HepG2 (cell line): Measurements from ENCODE around the gene PTPRN. TPM values are rescaled to one million over a fixed set of nuclear protein-coding genes. Genes with fewer than 3 reads are reported as not detected.
A peak's percentile ranks its signal among the peaks of the same experiment; 100 is the strongest.

Experiments used
- CENPT ChIP-seq: sonication (generic); formaldehyde crosslinking; IDR thresholded peaks from 2 replicates; pipeline ENCODE4 v1.8.0; 2022; ENCODE audit warnings: low read depth, mild to moderate bottlenecking, moderate library complexity, missing genetic modification reagents
- EP300 ChIP-seq, 3 experiments: sonication (generic) in 1 of 3; formaldehyde crosslinking in 1 of 3; IDR thresholded peaks; 2 replicates each; pipeline versions ENCODE4 v1.5.1 to v1.6.1; 2011 to 2020; ENCODE audit warnings: low read depth in 2 of 3, low read length in 2 of 3, borderline replicate concordance in 1 of 3, improper control_type of control experiment in 1 of 3, mild to moderate bottlenecking in 1 of 3, missing genetic modification reagents in 1 of 3, moderate library complexity in 1 of 3
- GABPA ChIP-seq, 2 experiments: IDR thresholded peaks; 2 replicates each; pipeline ENCODE4 v1.6.1; 2011 to 2016; ENCODE audit warnings: low read depth in 2 of 2, low read length in 1 of 2, missing biosample characterization in 1 of 2, missing genetic modification characterization in 1 of 2
- JDP2 ChIP-seq: sonication (generic); formaldehyde crosslinking; IDR thresholded peaks from 2 replicates; pipeline ENCODE4 v1.8.1; 2022; ENCODE audit warnings: missing genetic modification reagents, borderline replicate concordance
- MTA3 ChIP-seq: sonication (generic); formaldehyde crosslinking; IDR thresholded peaks from 2 replicates; pipeline ENCODE4 v1.4.0; 2020; ENCODE audit warnings: missing genetic modification reagents
- PAWR ChIP-seq: sonication (generic); formaldehyde crosslinking; IDR thresholded peaks from 2 replicates; pipeline ENCODE4 v1.4.0; 2020; ENCODE audit warnings: missing genetic modification reagents, mild to moderate bottlenecking, borderline replicate concordance
- SRY ChIP-seq: sonication (generic); formaldehyde crosslinking; IDR thresholded peaks from 2 replicates; pipeline ENCODE4 v1.8.0; 2022; ENCODE audit warnings: mild to moderate bottlenecking, missing genetic modification reagents
- XBP1 ChIP-seq: sonication (generic); formaldehyde crosslinking; IDR thresholded peaks from 2 replicates; pipeline ENCODE4 v1.5.0; 2020; ENCODE audit warnings: missing genetic modification reagents
- ZNF354B ChIP-seq: sonication (generic); formaldehyde crosslinking; IDR thresholded peaks from 2 replicates; pipeline ENCODE4 v1.8.0; 2022; ENCODE audit warnings: mild to moderate bottlenecking, missing genetic modification reagents
- ZNF431 ChIP-seq: sonication (generic); formaldehyde crosslinking; IDR thresholded peaks from 2 replicates; pipeline ENCODE4 v1.9.0; 2022; ENCODE audit warnings: missing genetic modification reagents, low read depth, mild to moderate bottlenecking, borderline replicate concordance
- ZNF484 ChIP-seq: sonication (generic); formaldehyde crosslinking; IDR thresholded peaks from 2 replicates; pipeline ENCODE4 v1.5.1; 2020; ENCODE audit warnings: mild to moderate bottlenecking, low read depth, missing genetic modification reagents, borderline replicate concordance
- ZNF614 ChIP-seq: IDR thresholded peaks from 2 replicates; pipeline ENCODE4 v1.6.1; 2018; ENCODE audit warnings: missing biosample characterization, missing genetic modification reagents, inconsistent platforms, borderline replicate concordance
- ZSCAN31 ChIP-seq: sonication (generic); formaldehyde crosslinking; IDR thresholded peaks from 2 replicates; pipeline ENCODE4 v1.5.0; 2020; ENCODE audit warnings: low read depth, mild to moderate bottlenecking, missing genetic modification reagents
- polyA plus RNA-seq, 8 experiments: library from polyadenylated mRNA; depleted of rRNA in 3 of 8; stranded (reverse) in 7 of 8; unstranded in 1 of 8; fragments of >200 nt; fragmentation: Illumina TruSeq in 4 of 8; extraction: Trizol in 4 of 8; gene quantifications; 2 replicates each; pipeline versions ENCODE4 v1.2.1 to v1.2.3, GENCODE V29; 2011 to 2016; ENCODE audit warnings: low read depth in 4 of 8, missing spikeins in 1 of 8, mixed read lengths in 1 of 8; ENCODE audit not compliant: insufficient read depth in 1 of 8
- total RNA-seq, 5 experiments: library from RNA; depleted of rRNA; stranded (reverse); fragments of >200 nt; fragmentation: Illumina TruSeq; extraction: Trizol; gene quantifications; 2 replicates each; pipeline ENCODE4 v1.2.3, GENCODE V29; 2016; ENCODE audit warnings: low read depth in 1 of 5
- TF ChIP-seq, protein P1 (sequence below): sonication (generic); formaldehyde crosslinking; IDR thresholded peaks from 2 replicates; pipeline ENCODE4 v1.4.0; 2020; ENCODE audit warnings: missing genetic modification reagents, borderline replicate concordance
- TF ChIP-seq, protein P2 (sequence below): sonication (generic); formaldehyde crosslinking; IDR thresholded peaks from 2 replicates; pipeline ENCODE4 v1.5.0; 2020; ENCODE audit warnings: mild to moderate bottlenecking, missing genetic modification reagents
- TF ChIP-seq, protein P3 (sequence below): IDR thresholded peaks from 2 replicates; pipeline ENCODE4 v1.6.1; 2016; ENCODE audit warnings: low read depth, control low read depth

The PTPRN gene
- total and polyA plus RNA-seq, 2 of the 13 experiments (the other 11 are each of a cell fraction or from before 2014, with no cell fraction given), result 0.26 TPM; not detected in 1

DNA sequence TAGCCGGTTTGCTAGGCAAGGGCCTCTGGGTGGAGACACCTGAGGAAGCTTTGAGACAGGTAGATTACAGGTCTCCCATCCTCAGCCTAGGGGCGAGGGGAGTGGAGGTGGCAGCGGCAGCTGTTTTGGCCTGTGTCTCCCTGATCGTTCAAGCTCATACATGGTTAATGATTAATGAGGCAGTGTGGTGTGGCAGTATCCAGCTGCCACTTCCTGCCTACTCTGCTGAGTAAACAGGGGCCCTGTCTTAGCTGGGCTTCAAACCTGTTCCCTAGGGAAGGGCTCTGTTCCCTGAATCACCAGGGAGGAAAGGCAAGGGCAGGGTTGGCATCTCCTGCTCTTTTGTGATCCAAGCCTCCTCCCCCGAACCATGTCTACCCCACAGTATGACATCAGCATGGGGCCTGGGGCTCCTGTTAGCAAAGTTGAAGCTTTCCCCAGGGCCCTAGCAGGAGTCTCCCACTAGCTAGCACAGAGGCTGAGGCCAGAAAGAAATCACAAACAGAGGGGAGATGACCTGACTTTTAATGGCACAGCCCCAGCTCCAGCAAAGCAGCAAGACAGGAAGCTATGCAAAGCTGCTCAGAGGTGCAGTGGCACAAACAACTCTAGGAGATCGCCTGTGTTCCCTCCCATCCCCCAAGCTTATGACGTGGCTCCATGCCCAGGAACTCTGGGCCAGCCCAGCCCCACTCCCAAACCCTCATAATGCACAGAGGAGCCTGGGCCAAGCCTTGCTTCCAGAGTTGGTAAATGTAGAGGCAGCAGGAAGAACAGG, 59.8 kb downstream of the PTPRN start (continued):
- TF ChIP-seq XBP1 (CRISPR knock-in tag) (no peak), ZNF484 (CRISPR knock-in tag) (no peak), PAWR (CRISPR knock-in tag) (no peak), GABPA (IDR thresholded peaks at IDR 0.05; ENCODE audit: low read depth, low read length) (no peak), GABPA (CRISPR knock-in tag; IDR thresholded peaks at IDR 0.05; ENCODE audit: low read depth) (peak; percentile 83), EP300 (IDR thresholded peaks at IDR 0.05; ENCODE audit: low read depth in 2 of 2, low read length in 2 of 2) (peak in 1 of 2 experiments; percentile 65; a peak in 2 of 4 replicates), EP300 (CRISPR knock-in tag; IDR thresholded peaks at IDR 0.05; ENCODE audit: borderline replicate concordance) (no peak), ZNF614 (CRISPR knock-in tag) (peak; percentile 94), JDP2 (CRISPR knock-in tag) (no peak), ZNF354B (CRISPR knock-in tag) (no peak), SRY (CRISPR knock-in tag) (no peak), ZNF431 (CRISPR knock-in tag) (0 out of 2 replicates have a peak, but pooled peaks have one; percentile 4), CENPT (CRISPR knock-in tag) (no peak), MTA3 (CRISPR knock-in tag) (no peak), ZSCAN31 (CRISPR knock-in tag) (peak; percentile 80)
- TF ChIP-seq, protein P1, sequence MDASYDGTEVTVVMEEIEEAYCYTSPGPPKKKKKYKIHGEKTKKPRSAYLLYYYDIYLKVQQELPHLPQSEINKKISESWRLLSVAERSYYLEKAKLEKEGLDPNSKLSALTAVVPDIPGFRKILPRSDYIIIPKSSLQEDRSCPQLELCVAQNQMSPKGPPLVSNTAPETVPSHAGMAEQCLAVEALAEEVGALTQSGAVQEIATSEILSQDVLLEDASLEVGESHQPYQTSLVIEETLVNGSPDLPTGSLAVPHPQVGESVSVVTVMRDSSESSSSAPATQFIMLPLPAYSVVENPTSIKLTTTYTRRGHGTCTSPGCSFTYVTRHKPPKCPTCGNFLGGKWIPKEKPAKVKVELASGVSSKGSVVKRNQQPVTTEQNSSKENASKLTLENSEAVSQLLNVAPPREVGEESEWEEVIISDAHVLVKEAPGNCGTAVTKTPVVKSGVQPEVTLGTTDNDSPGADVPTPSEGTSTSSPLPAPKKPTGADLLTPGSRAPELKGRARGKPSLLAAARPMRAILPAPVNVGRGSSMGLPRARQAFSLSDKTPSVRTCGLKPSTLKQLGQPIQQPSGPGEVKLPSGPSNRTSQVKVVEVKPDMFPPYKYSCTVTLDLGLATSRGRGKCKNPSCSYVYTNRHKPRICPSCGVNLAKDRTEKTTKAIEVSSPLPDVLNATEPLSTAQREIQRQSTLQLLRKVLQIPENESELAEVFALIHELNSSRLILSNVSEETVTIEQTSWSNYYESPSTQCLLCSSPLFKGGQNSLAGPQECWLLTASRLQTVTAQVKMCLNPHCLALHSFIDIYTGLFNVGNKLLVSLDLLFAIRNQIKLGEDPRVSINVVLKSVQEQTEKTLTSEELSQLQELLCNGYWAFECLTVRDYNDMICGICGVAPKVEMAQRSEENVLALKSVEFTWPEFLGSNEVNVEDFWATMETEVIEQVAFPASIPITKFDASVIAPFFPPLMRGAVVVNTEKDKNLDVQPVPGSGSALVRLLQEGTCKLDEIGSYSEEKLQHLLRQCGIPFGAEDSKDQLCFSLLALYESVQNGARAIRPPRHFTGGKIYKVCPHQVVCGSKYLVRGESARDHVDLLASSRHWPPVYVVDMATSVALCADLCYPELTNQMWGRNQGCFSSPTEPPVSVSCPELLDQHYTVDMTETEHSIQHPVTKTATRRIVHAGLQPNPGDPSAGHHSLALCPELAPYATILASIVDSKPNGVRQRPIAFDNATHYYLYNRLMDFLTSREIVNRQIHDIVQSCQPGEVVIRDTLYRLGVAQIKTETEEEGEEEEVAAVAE (CRISPR knock-in tag), result peak; percentile 60; the same call in 1 of the 2 replicates
- TF ChIP-seq, protein P2, sequence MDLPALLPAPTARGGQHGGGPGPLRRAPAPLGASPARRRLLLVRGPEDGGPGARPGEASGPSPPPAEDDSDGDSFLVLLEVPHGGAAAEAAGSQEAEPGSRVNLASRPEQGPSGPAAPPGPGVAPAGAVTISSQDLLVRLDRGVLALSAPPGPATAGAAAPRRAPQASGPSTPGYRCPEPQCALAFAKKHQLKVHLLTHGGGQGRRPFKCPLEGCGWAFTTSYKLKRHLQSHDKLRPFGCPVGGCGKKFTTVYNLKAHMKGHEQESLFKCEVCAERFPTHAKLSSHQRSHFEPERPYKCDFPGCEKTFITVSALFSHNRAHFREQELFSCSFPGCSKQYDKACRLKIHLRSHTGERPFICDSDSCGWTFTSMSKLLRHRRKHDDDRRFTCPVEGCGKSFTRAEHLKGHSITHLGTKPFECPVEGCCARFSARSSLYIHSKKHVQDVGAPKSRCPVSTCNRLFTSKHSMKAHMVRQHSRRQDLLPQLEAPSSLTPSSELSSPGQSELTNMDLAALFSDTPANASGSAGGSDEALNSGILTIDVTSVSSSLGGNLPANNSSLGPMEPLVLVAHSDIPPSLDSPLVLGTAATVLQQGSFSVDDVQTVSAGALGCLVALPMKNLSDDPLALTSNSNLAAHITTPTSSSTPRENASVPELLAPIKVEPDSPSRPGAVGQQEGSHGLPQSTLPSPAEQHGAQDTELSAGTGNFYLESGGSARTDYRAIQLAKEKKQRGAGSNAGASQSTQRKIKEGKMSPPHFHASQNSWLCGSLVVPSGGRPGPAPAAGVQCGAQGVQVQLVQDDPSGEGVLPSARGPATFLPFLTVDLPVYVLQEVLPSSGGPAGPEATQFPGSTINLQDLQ (CRISPR knock-in tag), result peak; percentile 30; the same call in 1 of the 2 replicates
- TF ChIP-seq, protein P3, sequence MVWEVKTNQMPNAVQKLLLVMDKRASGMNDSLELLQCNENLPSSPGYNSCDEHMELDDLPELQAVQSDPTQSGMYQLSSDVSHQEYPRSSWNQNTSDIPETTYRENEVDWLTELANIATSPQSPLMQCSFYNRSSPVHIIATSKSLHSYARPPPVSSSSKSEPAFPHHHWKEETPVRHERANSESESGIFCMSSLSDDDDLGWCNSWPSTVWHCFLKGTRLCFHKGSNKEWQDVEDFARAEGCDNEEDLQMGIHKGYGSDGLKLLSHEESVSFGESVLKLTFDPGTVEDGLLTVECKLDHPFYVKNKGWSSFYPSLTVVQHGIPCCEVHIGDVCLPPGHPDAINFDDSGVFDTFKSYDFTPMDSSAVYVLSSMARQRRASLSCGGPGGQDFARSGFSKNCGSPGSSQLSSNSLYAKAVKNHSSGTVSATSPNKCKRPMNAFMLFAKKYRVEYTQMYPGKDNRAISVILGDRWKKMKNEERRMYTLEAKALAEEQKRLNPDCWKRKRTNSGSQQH (CRISPR knock-in tag), result no peak; the same call in 1 of the 2 replicates
